Measurements from ENCODE around the gene TSN. TPM values are rescaled to one million over a fixed set of nuclear protein-coding genes. Genes with fewer than 3 reads are reported as not detected.

The TSN gene
- total RNA-seq, 1 experiment from 2014 or later = 102 TPM

- H2BK5ac ChIP-seq (ENCODE audit: insufficient read length, low read length) = no peak overlapping the region
- peaks cover 18 to 21% of the 10 kb centered on the region in 2 experiments for H3K4me1 Mint-ChIP-seq
- H3K27ac ChIP-seq (ENCODE audit: insufficient read length, low read depth, low read length) = no peak overlapping the region
- H2AFZ ChIP-seq (ENCODE audit: low read length) = no peak overlapping the region
- H3K18ac ChIP-seq (ENCODE audit: insufficient read length, low read depth, low read length) = no peak overlapping the region
- H4K8ac ChIP-seq (replicated peaks; ENCODE audit: insufficient read length, low read depth, low read length) = no peak overlapping the region
- no peak overlapping the region; a peak in 1 of 7 replicates for H3K27ac Mint-ChIP-seq
- H3K27me3 ChIP-seq (ENCODE audit: insufficient read depth, low read length) = no peaks in the 10 kb centered on the region
- no peak for DNase-seq
- no peak overlapping the region for H3K4me3 Mint-ChIP-seq
- no peaks in the 10 kb centered on the region for H3K79me1 ChIP-seq (ENCODE audit: insufficient read depth, low read depth, low read length, poor library complexity, severe bottlenecking)
- H3K9me3 ChIP-seq (ENCODE audit: control insufficient read depth, low read depth, low read length) = no peaks in the 10 kb centered on the region
- TF ChIP-seq CTCF (conservative IDR thresholded peaks at IDR 0.05) = no peak
- no peak overlapping the region for H2AK5ac ChIP-seq (ENCODE audit: insufficient read length, low read length)
- H2BK12ac ChIP-seq (ENCODE audit: insufficient read length, low read depth, low read length) = no peak overlapping the region
- H2BK120ac ChIP-seq (ENCODE audit: low read depth, low read length, poor library complexity, severe bottlenecking) = no peak overlapping the region
- no peaks in the 10 kb centered on the region; the same call in 1 of the 2 replicates for H3K4me1 ChIP-seq (ENCODE audit: insufficient read depth, low read length)
- H3K9me3 Mint-ChIP-seq = no peaks in the 10 kb centered on the region
- no peaks in the 10 kb centered on the region for H4K20me1 ChIP-seq (ENCODE audit: control insufficient read depth, insufficient read depth, insufficient read length)
- no CpG with 5 or more reads among the region's 5 CpGs for WGBS (ENCODE audit: extremely low coverage, insufficient read length, low lambda C conversion rate)
- peaks cover 3% of the 10 kb centered on the region; the same call in 1 of the 2 replicates for H3K27me3 Mint-ChIP-seq (ENCODE audit: low read depth)
- no peak overlapping the region for H3K23ac ChIP-seq (ENCODE audit: insufficient read length, low read depth, low read length)
- no peak overlapping the region for H3K56ac ChIP-seq (ENCODE audit: insufficient read length, low read depth, low read length)
- H2BK20ac ChIP-seq (ENCODE audit: low read depth, low read length, poor library complexity, severe bottlenecking) = no peak overlapping the region
- H3T11ph ChIP-seq (ENCODE audit: low read length) = no peak overlapping the region
- H3K36me3 Mint-ChIP-seq (ENCODE audit: insufficient read depth in 1 of 3, low read depth in 3 of 3) = no peaks in the 10 kb centered on the region
- H2BK15ac ChIP-seq (ENCODE audit: low read depth, low read length) = no peak overlapping the region
- H4K5ac ChIP-seq (ENCODE audit: insufficient read length, low read depth, low read length) = no peak overlapping the region
- no peaks in the 10 kb centered on the region for H3K79me2 ChIP-seq (ENCODE audit: insufficient read depth, low read length)
- no peak overlapping the region for H3K4me2 ChIP-seq (ENCODE audit: insufficient read depth, insufficient read length, low read length)
- H4K91ac ChIP-seq (ENCODE audit: insufficient read length, low read depth, low read length) = no peak overlapping the region
- no peak overlapping the region for H3K14ac ChIP-seq (ENCODE audit: insufficient read depth, low read length)
- H3K23me2 ChIP-seq (ENCODE audit: insufficient read length, low read depth, low read length, poor library complexity, severe bottlenecking) = no peaks in the 10 kb centered on the region
- H3K4ac ChIP-seq (ENCODE audit: low read depth, low read length) = no peak overlapping the region
- no peak overlapping the region for H3K9ac ChIP-seq (ENCODE audit: extremely low read depth, insufficient read length, low read length)
Observed at GRCh38 chr2:121707920-121708361, 47.5 kb upstream of the TSN start.
